Ovary (tissue), 9 donors: ENCODE results near the gene C1QTNF1. TPM values are rescaled to one million over a fixed set of nuclear protein-coding genes. Genes with fewer than 3 reads are reported as not detected.
A peak's percentile ranks its signal among the peaks of the same experiment; 100 is the strongest.

Experiments
- DNase-seq, 5 donors: peaks; one replicate each; pipeline ENCODE4 v3.0.0-alpha.2; 2019 to 2020
- H3K27ac ChIP-seq, 2 donors: fragments of 200-600 bp; one replicate each; pipeline versions ENCODE4 v1.5.1 to v1.8.0; 2019 to 2022
- H3K27me3 ChIP-seq: fragments of 200-600 bp; one replicate; pipeline ENCODE4 v1.8.0; 2022
- H3K36me3 ChIP-seq: fragments of 200-600 bp; sonication (generic); one replicate; pipeline ENCODE4 v1.5.1; 2019
- H3K4me1 ChIP-seq: one replicate; pipeline ENCODE4 v1.8.1; 2013; ENCODE audit warnings: mild to moderate bottlenecking, moderate library complexity; ENCODE audit not compliant: insufficient read depth
- H3K4me3 ChIP-seq: fragments of 200-600 bp; sonication (generic); one replicate; pipeline ENCODE4 v1.5.1; 2017
- H3K9me3 ChIP-seq, 2 donors: fragments of 200-600 bp in 1 of 2; sonication (generic) in 1 of 2; one replicate each; pipeline versions ENCODE4 v1.5.1 to v1.8.1; 2013 to 2019; ENCODE audit warnings: mild to moderate bottlenecking in 1 of 2, moderate library complexity in 1 of 2
- EP300 ChIP-seq: sonication (generic); formaldehyde crosslinking; IDR thresholded peaks from one replicate; pipeline ENCODE4 v1.6.1; 2017; ENCODE audit warnings: antibody characterized with exemption
- POLR2A ChIP-seq: fragments of 450-650 bp; IDR thresholded peaks from one replicate; pipeline ENCODE4 v1.6.1; 2017; ENCODE audit warnings: antibody characterized with exemption, mild to moderate bottlenecking, moderate library complexity
- WGBS, 3 donors: extraction: QIAGEN DNeasy Blood & Tissue Kit in 1 of 3; methylation state at CpG; one replicate each; pipeline versions ENCODE4 v1.1.5 to v1.1.7; 2013 to 2017; 5-methylcytosine and 5-hydroxymethylcytosine counted together
- intact Hi-C, 4 donors: fragments of 100-400 bp; cut with DNase I; formaldehyde crosslinking; loops; one replicate each; pipeline versions ENCODE4 v1.11.0 to v1.15.1; 2022 to 2023
- polyA plus RNA-seq, 2 donors: library from polyadenylated mRNA; stranded (reverse); fragments of 200-250 nt in 1 of 2; fragments of 350-450 nt in 1 of 2; fragmentation: Illumina TruSeq in 1 of 2; extraction: RNeasy Lipid Tissue Mini Kit (QIAGEN cat#74804) in 1 of 2; gene quantifications; one replicate each; pipeline ENCODE4 v1.2.3, GENCODE V29; 2013 to 2014
- total RNA-seq, 7 donors: library from RNA; depleted of rRNA in 2 of 7; stranded (reverse); fragments of >200 nt in 2 of 7; fragmentation: NEBNext Ultra II Directional in 3 of 7; extraction: Animal tissue kit (Norgen Biotek cat#: 25700) in 3 of 7; gene quantifications; one replicate each; pipeline versions ENCODE4 v1.1.0 to v1.2.4, GENCODE V29; 2016 to 2023
- TF ChIP-seq, protein P1 (sequence below), 3 donors: fragments of 450-650 bp in 2 of 3; fragments of 200-600 bp in 1 of 3; IDR thresholded peaks; one replicate each; pipeline versions ENCODE4 v1.5.1 to v1.8.0; 2016 to 2022; ENCODE audit warnings: antibody characterized with exemption in 3 of 3, mild to moderate bottlenecking in 1 of 3
- donor health status: DM: no; HTN: no; CAD: no; lungs with moderate emphysema.
- donor health status: DM: no; HTN: no; CAD: no.
- donor health status: Bipolar disorder and iron deficiency.
- donor health status: DM: yes; HTN: yes; CAD: no.
- donor health status: DM: no; HTN: no; CAD: no.
- donor health status: DM: yes; HTN: yes; CAD: no.

C1QTNF1 gene
- total and polyA plus RNA-seq, 9 donors: 17.9 to 85.9 (median 53.5) TPM

DNA sequence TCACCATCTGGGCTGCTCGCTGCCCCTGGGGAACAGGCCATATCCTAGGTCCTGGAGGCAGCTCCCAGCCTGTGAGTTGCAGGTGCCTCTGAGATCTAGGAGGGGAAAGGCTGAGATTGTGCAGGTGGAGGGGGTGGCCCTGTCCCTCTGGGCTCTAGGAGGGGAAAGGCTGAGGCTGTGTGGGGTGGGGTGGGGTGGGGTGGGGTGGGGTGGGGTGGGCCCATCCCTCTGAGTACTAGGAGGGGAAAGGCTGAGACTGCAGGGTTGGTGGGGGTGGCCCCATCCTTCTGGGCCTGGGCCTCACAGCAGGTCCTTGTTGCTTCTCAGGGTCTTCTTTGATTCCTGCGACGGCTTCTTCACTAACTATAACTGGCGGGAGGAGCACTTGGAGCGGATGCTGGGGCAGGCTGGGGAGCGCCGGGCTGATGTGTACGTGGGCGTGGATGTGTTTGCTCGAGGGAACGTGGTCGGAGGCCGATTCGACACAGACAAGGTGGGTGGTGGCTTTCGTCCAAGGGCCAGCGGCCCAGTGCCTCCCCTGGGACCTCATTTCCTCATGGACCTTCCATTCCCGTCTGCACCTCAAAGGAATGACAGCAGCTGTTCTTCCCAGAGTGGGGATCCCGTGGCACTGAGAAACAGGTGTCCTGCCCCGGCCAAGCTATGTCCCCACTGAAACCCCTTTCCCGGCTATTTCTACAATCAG, 57.8 kb downstream of the C1QTNF1 start:
- Histone ChIP-seq H3K27me3 (no peaks in the 10 kb centered on the region), H3K4me3 (no peak overlapping the region), H3K36me3 (no peaks in the 10 kb centered on the region), H3K4me1 (no peaks in the 10 kb centered on the region), H3K9me3 (no peaks in the 10 kb centered on the region), H3K27ac (no peak overlapping the region)
- DNase-seq: no peak
- no peak for TF ChIP-seq POLR2A
- TF ChIP-seq, protein P1, sequence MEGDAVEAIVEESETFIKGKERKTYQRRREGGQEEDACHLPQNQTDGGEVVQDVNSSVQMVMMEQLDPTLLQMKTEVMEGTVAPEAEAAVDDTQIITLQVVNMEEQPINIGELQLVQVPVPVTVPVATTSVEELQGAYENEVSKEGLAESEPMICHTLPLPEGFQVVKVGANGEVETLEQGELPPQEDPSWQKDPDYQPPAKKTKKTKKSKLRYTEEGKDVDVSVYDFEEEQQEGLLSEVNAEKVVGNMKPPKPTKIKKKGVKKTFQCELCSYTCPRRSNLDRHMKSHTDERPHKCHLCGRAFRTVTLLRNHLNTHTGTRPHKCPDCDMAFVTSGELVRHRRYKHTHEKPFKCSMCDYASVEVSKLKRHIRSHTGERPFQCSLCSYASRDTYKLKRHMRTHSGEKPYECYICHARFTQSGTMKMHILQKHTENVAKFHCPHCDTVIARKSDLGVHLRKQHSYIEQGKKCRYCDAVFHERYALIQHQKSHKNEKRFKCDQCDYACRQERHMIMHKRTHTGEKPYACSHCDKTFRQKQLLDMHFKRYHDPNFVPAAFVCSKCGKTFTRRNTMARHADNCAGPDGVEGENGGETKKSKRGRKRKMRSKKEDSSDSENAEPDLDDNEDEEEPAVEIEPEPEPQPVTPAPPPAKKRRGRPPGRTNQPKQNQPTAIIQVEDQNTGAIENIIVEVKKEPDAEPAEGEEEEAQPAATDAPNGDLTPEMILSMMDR (IDR thresholded peaks at IDR 0.05): no peak
- TF ChIP-seq EP300: no peak
- intact Hi-C loops: no loop called here
- WGBS, 3 donors: 63 to 75% (median 64%) methylated on average over 20 of the region's 20 CpGs

DNA sequence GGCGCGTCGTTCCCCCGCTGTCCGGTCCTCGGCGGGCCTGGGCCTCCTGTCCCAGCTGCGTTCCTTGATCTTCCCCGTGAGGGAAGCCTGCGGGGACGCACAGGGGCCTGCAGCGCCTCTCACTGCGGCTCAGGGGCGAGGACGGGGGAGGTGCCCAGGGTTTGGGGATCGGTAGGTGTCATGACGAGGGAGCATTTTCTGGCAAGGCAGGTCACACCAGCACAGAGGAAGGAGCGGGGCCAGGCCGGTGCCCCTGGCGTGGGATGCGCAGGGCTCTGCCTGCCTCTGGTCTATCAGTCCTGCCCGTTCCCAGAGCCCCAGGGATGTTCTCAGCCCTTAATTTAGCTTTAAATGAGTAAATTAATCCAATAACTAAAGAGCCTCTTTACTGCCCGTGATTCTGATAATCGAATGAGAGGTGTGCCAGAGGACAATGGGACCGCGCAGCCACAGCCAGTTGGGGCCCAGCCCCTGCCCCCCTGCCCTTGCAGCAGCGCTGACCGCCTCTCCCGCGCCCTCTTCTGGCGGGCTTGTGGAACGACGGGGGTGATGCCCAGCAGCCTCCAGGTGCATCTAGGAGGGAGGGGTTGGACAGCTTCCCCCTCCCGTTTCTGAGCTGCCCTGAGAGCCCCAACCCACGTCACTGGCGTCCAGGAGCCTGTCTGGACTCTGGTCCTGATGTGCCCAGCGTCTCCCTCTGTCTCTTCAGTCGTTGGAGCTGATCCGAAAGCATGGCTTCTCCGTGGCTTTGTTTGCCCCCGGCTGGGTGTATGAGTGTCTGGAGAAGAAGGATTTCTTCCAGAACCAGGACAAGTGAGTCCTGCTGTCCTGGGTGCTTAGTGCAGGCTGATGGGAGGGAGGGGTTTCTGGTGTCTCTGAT, 58.6 kb downstream of the C1QTNF1 start:
- peak in 3 of 5 donors; percentile 53 to 62 (median 58) for DNase-seq
- H3K4me1 ChIP-seq: no peaks in the 10 kb centered on the region
- no peak overlapping the region for H3K4me3 ChIP-seq
- no peak overlapping the region for H3K27ac ChIP-seq
- H3K36me3 ChIP-seq: no peaks in the 10 kb centered on the region
- TF ChIP-seq, protein P1 (IDR thresholded peaks at IDR 0.05): peak; percentile 54 to 62 (median 57)
- no peak for TF ChIP-seq EP300
- H3K9me3 ChIP-seq: no peaks in the 10 kb centered on the region
- WGBS, 3 donors: 65 to 67% (median 67%) methylated on average over 41 of the region's 41 CpGs
- intact Hi-C loops: no loop called here
- H3K27me3 ChIP-seq: no peaks in the 10 kb centered on the region

DNA sequence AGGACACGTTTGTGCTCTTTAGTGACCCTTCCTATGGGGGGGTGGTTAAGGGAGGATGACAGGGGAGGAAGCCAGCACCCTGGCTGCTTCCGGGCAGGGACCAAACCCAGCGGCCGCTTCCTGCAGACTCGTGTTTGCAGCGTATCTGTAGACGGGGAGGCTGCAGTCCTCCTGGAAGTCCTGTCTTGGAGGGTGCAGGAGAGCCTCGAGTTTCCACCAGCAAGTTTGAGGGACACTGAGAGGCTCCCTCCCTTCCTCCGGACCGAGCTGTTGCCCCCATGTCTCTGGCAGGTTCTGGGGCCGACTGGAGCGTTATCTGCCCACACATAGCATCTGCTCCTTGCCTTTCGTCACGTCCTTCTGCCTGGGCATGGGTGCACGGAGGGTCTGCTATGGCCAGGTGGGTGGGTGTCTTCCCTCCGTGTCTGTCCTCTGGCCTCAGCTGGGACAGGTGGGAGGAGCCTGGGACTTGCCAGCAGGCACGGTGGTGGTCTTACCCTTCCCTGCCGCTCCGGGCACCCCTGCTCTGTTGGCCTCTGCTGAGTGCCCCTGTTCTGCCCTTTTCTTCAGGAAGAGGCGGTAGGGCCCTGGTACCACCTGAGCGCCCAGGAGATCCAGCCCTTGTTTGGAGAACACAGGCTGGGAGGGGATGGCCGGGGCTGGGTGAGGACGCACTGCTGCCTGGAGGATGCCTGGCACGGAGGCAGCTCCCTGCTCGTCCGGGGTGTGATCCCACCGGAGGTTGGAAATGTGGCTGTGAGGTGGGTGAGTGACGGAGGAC, 59.4 kb downstream of the C1QTNF1 start:
- TF ChIP-seq POLR2A (no peak), EP300 (no peak)
- TF ChIP-seq, protein P1 (IDR thresholded peaks at IDR 0.05): no peak
- no peak overlapping the region for H3K4me3 ChIP-seq
- WGBS, 3 donors: 84 to 88% (median 85%) methylated on average over 28 of the region's 28 CpGs
- no peaks in the 10 kb centered on the region for H3K4me1 ChIP-seq
- H3K27me3 ChIP-seq: no peaks in the 10 kb centered on the region
- H3K27ac ChIP-seq: no peak overlapping the region
- intact Hi-C loops: no loop called here
- H3K9me3 ChIP-seq: no peaks in the 10 kb centered on the region
- no peaks in the 10 kb centered on the region for H3K36me3 ChIP-seq
- DNase-seq: no peak
